ENCODE results near the gene MEOX2.

The MEOX2 gene

DNA sequence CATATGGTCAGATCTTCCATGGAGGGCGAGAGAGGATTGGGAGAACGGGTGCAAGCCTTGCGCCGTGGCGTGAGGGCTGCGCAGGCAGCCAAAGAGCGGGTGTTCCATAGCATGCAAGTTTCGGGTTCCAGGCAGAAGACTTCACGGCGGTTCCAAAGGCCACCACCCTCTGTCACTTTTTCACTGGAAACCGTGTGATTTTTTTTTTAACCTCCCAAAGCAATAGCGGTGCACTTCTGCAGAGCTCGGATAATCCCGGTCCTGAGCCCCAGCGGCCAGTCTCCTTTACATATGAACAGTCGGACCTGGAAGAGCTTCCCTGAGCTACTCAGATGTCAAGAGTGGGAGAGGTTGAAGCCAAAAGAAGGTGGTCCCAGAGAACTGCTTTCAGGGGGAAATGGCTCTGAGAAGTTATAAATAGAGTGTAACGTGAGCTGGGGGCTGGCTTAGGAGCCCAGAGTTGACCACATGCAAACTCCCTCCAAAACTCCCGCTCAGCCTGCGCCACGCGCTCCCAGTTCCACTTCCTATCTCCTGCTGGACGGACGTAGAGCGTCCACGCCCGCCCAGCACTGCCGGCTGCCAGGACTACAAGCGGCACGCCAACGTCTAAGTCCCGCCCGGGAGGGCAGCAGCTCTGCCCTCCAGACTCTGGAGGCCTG, at the start of gene MEOX2:
Gene MEOX2 (minus strand): TSS at position 389 of the 662 bp plus-strand sequence. CDS start 281 bp downstream, at position 108.
- no peak for DNase-seq

DNA sequence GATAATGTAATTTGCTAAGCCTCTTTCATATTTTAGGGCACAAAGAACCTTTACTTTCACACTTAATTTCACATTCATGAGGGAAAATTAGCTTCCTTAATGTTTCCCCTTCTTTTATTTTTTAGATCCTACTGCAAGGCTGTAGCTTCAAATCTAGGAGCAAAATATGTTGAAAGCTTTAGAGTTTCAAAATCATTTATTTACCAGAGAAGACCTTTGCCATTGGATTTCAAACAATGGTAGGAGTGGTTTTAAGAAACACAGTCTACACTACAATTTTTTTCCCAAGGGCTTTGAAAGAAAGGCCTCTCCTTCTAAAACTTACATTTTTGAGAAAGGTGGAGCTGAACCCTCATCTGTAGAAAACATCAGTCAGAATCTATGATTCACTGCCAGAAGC, 43.3 kb upstream of the MEOX2 start:
- in situ Hi-C loops (cut with MboI; ENCODE audit: low pct_unique_long_range_greater_than_20kb, low sequenced_read_pairs), result no loop called here

More for the DNA sequence above, at the start of gene MEOX2:
- in situ Hi-C loops (cut with MboI; ENCODE audit: low pct_unique_long_range_greater_than_20kb, low sequenced_read_pairs), result no loop called here

DNA sequence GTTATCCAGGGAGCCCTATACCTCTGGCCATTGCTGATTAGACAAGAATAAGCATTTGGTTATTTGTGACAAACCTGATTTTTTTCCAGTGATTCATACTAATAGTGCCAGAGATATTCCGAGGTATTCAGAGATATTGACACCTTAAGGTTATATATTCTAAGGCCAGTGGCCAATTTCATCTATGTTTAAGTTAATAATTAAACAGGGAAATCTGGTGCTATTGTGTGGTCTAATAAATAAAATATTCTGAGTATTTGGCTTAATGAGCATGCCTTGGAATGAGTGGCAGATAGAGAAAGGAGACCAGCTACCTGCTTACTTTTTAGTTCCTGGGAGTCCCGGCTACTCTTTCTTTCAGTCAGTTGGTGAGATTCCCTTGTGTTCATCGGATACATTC, 38.6 kb upstream of the MEOX2 start:
- in situ Hi-C loops (cut with MboI; ENCODE audit: low pct_unique_long_range_greater_than_20kb, low sequenced_read_pairs), result no loop called here
- DNase-seq, result no peak

More for the DNA sequence above, 43.3 kb upstream of the MEOX2 start:
- DNase-seq, result no peak

DNA sequence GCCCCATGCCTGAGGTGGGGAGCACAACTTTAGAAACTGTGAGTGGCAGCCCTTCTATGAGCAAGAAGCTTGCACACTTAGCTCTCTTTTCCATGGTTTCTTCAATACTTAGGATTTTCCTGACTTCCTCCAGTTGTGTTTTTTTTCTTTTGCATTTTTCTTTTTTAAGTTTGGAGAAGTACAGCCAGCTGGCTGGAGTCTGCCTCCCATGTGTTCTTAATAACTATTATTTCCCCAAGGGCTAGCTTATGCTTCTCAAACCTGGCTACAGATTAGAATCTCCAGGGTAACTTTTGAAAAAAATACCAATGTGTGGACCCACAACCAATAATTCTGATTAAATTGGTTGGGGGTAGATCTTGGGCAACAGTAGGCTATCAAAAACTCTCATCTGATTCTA, 37.4 kb upstream of the MEOX2 start:
- no peak for DNase-seq
- in situ Hi-C loops (cut with MboI; ENCODE audit: low pct_unique_long_range_greater_than_20kb, low sequenced_read_pairs), result no loop called here

DNA sequence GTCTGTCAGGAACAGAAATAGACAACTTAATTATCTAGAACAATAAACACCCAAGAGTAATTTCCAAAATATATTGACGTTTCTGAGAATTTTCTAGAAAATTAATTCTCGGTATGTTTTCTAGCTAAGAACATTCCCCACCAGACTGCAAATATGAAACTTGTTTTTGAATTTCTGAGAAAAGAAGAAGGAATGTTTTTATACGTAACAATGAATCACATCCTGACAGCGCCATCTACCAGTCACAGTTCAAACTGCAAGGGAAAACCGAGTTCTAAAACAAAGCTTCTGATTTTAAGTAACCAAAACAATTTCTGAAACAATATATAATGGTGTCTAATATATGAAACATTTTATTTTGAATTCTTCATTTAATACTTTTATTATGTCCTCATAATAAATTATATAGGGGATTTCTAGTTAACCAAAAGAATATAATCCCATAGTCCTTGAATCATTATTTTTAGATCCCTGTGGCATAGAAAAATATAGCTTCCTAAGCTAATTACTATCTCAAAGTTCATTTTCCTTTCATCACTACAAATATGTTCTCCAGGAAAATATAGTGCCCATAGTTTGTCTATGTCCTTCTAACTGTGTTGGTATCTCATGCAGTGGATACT, 34.5 kb upstream of the MEOX2 start:
- peak; percentile 68 for DNase-seq
- in situ Hi-C loops (cut with MboI; ENCODE audit: low pct_unique_long_range_greater_than_20kb, low sequenced_read_pairs), result no loop called here

DNA sequence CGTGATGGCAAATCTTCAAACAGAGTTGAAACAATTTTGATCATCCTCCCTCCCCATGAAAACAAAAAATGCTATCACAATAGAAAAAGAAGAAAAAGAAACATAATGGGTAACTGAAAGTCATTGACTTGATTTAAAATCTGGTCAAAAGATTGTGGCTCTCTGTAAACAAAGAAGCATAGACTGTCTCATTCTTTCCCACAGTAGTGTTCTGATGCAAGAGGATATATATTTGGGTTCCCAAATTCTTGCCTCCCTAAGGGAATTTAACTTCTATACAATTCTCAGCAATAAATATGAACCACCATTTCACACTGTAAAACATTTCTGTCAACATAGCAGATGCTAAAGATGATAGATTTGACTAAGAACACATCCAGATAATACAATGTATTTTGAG, 32.8 kb upstream of the MEOX2 start:
- no peak for DNase-seq
- in situ Hi-C loops (cut with MboI; ENCODE audit: low pct_unique_long_range_greater_than_20kb, low sequenced_read_pairs), result no loop called here

DNA sequence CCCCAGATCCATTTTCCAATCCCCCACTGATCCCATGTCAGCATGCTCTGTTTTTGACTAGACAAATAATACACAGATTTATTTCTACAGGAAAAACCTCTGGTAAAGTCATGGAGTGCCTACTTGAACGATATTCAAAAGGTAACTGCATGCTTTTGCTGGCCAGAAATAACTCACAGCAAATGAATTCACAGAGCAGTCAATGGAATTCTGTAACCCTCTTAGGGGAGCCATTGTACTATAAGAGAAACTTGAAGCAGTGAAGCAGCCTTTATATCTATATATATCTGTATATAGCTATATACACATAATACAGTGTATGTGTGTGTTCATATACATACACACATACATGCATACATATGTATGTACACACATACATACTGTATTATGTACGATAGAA, 29.0 kb upstream of the MEOX2 start:
- in situ Hi-C loops (cut with MboI; ENCODE audit: low pct_unique_long_range_greater_than_20kb, low sequenced_read_pairs), result no loop called here

DNA sequence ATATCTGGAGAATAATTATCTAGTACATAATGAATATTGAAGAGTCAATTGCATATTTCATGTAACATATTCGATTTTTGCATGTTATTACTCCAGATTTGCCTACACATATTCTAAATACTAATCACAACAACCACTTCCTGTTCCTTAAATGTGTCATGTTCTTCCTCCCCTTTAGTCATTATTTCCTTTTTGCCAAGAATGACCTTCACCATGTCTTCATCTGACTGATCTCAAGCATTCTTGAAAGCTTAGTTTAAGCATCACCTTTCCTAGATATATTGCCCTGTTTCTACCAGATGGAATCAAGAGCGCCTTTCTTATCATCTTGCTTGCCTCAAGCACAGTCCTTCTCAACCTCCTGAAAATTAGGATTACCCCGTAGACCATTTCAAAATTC, 23.5 kb upstream of the MEOX2 start:
- in situ Hi-C loops (cut with MboI; ENCODE audit: low pct_unique_long_range_greater_than_20kb, low sequenced_read_pairs), result no loop called here
- no peak for DNase-seq

More for the DNA sequence above, 29.0 kb upstream of the MEOX2 start:
- no peak for DNase-seq

DNA sequence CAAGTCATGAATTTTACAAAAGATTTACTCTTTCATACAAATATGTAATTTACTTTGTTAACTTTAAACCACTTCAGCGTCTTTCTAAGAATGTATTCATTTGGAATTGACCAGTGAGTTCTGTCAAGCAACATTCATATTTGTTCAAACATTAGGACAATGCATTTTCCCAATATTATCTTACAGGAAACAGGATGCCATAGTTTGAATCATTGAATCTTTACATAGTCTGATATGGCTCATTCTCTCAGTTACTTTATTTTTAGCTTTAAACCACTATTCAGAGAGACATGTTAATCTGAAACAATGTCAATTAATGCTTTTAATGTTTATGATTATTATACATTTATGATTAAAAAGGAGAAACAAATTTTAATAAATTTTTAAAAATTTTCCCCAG, 21.1 kb upstream of the MEOX2 start:
- in situ Hi-C loops (cut with MboI; ENCODE audit: low pct_unique_long_range_greater_than_20kb, low sequenced_read_pairs), result no loop called here
- no peak for DNase-seq

DNA sequence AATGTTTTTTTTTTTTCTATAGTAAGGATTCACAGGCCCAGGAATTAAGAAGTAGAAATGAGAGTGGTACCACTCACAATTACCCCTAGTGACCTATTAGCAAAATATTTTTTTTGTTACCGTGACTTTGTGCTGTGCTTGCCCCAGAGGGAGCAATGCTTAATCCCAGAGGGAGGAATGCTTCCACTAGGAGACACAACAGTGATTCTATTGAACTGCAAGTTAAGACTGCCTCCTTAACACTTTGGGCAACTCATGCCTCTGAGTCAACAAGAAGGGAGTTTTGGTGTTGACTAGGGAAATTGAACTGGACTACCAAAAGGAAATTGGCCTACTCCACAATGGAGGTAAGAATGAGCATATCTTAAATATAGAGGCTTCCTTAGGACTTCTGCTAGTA, 17.2 kb upstream of the MEOX2 start:
- no peak for DNase-seq
- in situ Hi-C loops (cut with MboI; ENCODE audit: low pct_unique_long_range_greater_than_20kb, low sequenced_read_pairs), result no loop called here

DNA sequence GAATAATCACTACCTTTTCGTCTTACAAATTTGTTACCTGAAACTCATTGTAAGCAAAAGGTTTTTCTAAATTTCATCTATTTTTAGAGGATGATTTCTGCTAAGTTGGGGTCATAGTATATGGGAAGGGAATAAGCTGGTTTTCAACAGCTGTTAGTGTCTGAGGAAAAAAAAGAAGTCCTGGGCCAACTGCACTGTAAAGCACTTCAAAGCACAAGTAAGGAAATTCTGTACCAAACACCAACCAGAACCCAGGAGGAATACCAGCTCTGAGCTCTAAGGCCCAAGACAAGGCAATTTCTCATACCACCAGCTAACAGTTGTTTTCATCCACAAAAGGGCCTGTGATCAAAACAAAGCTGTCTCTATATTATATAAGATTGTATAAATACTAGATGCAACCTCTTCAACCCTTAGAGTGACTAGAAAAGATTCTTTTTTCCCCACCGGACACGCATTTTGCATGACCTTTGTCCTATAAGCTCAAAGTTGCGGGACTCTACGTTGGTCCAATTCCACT, 6.1 kb upstream of the MEOX2 start:
- no peak for DNase-seq
- in situ Hi-C loops (cut with MboI; ENCODE audit: low pct_unique_long_range_greater_than_20kb, low sequenced_read_pairs), result no loop called here

DNA sequence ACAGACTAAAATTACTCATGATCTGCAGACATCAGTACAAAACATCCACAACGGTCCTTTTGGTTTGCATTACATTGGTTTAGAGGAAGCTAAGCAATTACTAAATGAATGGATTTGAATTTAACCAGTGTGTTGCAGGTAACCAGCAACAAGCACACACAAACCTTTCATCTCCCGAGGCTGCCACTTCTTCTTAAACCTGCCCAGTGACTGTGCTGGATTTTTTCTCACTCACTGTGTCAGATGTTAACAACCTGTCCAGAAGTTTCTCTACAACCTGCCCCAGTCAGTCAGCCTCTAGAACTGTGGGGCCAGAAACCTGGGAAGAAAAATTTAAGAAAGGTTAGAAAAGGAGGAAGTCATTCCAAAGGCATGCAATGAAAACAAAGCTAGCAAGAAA, 2.4 kb upstream of the MEOX2 start:
- DNase-seq, result no peak
- in situ Hi-C loops (cut with MboI; ENCODE audit: low pct_unique_long_range_greater_than_20kb, low sequenced_read_pairs), result no loop called here

DNA sequence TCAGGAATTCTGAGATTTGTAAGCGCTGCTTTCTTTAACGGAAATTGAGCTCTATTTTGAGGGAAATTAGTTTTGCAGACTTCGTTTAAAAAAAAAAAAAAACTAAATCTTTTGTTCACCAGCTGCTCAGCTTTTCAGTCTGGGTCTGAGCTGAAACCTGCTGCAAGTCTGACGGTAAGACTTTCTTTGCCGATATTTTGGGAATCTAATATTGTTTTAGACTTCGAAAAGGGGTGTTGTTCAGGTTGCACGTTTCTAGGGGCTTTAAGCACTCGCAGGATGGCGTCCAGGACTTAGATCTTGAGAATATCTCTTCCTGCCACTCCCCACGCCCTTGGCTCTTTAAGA, 1.8 kb upstream of the MEOX2 start:
- in situ Hi-C loops (cut with MboI; ENCODE audit: low pct_unique_long_range_greater_than_20kb, low sequenced_read_pairs), result no loop called here

DNA sequence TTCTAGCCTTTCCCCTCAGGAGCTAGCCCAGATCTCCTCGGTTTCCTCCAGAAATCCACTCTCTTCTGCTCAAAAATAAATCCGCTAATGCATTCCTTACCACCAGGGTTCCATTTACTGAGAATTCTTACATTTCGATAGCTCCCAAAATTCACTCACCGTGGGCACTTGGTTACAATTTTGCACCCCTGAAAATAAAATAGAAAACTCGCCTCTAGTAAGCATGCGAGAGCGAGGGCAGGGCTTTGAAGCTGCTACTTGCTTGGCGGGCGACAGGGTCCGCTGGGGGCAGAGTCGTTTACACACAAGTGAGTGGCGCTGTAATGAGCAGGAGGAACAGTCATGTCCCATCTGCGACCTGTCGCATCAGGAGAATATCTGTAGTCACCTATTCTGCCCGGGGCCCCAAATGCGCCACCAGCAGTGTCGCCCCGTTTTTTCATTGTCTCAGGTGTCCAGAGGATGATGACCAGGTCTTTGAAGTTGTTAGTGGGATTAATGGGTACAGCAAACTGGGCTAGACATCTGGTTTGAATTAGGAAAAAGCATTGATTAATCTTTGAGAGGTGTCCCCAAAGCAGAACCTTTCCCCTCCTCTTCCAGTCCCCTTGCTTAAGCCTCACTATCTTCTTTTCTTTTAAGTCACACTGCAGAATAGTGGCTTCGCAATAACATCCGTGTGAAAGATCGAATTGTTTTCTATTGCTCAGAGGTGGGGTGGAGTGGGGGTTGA, 1.2 kb upstream of the MEOX2 start:
- DNase-seq, result no peak
- in situ Hi-C loops (cut with MboI; ENCODE audit: low pct_unique_long_range_greater_than_20kb, low sequenced_read_pairs), result no loop called here

More for the DNA sequence above, 1.8 kb upstream of the MEOX2 start:
- DNase-seq, result no peak

DNA sequence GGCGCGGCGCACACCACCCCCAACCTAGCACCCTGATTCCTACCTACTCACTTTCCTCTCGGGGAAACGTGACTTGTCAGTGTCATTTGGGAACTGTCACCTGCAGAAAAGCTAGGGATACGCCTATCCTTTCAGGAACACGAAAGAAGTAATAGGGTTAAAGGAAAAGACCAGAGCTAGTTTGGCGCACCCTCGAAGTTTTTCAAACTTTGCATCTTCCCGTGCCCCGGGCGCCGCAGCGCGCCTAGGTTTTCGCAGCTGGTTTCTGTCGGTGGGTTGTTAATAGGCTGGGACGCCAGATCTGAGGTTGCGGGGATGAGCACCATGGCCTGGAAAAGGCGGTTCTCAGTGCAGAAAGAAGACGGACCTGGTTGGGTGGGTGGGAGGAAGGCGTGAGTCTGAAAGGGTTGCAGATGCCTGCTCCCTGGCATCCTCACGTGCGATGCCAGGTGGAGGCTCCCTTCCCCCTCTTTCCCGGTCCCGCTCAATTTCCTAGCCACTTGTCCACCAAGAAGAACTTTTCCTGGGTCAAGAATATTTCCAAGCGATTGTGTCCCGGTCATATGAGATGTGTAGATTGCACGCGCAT, 568 bp upstream of the MEOX2 start:
- DNase-seq, result no peak
- in situ Hi-C loops (cut with MboI; ENCODE audit: low pct_unique_long_range_greater_than_20kb, low sequenced_read_pairs), result no loop called here

DNA sequence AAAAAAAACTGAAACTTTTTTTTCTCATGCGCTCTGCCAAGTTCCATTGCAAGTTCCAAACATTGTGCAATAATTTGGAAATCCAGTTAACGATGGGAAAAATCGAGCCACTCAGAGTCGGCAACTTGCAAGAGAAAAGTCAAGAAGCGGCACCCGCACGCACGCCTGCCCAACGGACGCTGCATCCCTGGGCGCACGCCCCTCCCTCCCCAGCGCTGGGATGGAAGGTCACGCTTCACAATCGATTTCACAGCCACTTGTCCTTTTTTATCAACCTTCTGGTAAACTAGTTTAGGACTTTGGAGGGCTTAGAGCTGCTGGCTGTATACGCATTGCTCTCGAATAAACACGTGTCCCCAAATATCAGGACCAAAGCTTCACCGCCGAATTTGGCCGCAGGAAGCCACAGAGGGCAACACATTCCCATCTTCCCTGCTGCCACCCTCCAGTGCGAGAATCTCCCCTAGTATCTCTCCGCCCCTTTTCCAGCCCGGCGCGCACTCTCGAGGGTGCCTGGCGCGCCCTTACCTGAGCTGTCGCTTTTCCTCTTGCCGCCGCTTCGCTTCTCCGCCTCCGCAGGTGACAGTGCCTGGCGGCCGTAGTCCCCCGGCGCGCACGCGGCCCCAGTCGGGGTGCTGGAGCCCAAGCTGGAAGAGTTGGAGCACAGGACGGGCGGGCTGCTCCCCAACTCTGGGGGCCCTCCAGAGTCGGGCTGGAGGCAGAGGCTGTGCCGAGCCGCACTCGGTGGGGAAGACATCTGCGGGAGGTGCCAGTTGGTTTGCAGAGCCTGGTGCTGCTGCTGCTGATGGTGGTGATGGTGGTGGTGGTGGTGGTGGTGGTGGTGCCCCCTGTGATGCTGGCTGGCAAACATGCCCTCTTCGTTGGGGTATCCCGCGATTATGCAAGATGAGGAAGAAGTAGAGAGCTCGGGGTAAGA, 857 bp downstream of the MEOX2 start:
- no peak for DNase-seq
- in situ Hi-C loops (cut with MboI; ENCODE audit: low pct_unique_long_range_greater_than_20kb, low sequenced_read_pairs), result no loop called here

DNA sequence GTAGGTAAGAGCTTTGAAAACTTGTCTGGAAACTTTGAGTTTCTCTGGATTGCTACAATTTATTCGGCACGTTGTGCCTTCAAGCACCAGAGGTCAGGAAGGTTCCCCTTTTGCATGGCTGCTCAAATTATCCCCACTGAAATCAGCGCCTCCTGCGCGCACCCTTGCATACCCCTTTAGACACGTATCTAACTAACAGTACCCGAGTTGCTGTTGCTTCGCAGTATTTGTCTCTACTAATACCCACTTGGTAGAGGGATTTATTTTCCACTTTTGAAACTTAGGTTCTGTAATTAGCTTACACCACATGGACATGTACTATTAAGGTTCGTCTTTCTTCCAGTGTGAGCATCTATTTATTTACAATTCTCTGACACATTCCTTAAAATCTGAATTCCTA, 1.6 kb downstream of the MEOX2 start:
- DNase-seq, result no peak
- in situ Hi-C loops (cut with MboI; ENCODE audit: low pct_unique_long_range_greater_than_20kb, low sequenced_read_pairs), result no loop called here

DNA sequence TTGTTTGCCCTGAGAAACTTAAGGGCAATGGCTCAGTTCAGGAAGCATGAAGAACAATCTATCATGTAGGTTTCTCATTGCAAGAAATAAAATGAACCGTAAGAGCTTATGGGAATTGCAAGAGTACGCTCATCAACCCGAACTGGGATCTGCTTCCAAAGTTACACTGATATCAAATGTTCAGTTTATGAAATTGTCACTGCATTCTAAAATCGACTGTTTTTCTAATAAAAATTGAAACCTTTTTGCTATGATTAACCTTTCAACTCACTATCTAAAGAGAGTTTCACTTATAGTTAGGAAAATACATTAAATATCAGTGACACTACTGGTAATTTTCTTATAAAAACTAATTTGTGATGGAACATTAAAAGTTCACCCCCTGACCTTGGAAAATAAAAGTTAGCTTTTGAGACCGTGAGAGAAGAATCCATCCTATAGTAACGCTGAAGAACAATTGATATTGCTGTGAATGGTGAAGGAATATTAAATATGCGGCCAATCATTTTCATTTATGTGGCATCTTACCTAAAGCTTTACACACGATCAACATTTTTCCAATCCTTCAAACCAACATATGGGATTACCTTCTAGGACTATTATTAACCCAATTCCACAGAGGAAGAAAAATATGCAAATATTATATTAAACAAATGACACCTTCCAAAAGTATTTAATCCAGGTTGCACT, 2.2 kb downstream of the MEOX2 start:
- in situ Hi-C loops (cut with MboI; ENCODE audit: low pct_unique_long_range_greater_than_20kb, low sequenced_read_pairs), result no loop called here
- no peak for DNase-seq

All from KBM-7 (cell line).